DND-41 (cell line): ENCODE results near the gene C21orf91.

Experiments used
- ATAC-seq: fragments of 200-7000 bp; cut with Tn5 transposase; 3 replicates; pipeline ENCODE4 v1.9.1; 2021; ENCODE audit warnings: low read depth; ENCODE audit not compliant: insufficient read depth
- DNase-seq: peaks from one replicate; pipeline ENCODE4 v3.0.0-alpha.2; 2020
- H2AFZ ChIP-seq: 2 replicates; pipeline ENCODE4 v1.6.0; 2012; ENCODE audit warnings: low read depth, low read length
- H3K27ac ChIP-seq: 2 replicates; pipeline ENCODE4 v1.5.1; 2012; ENCODE audit warnings: low read length, inconsistent platforms
- H3K27me3 ChIP-seq: fragments of 200-600 bp; sonication (generic); 2 replicates; pipeline ENCODE4 v1.6.0; 2012; ENCODE audit warnings: low read length, mild to moderate bottlenecking, inconsistent platforms; ENCODE audit not compliant: insufficient read depth, poor library complexity
- H3K36me3 ChIP-seq: 2 replicates; pipeline ENCODE4 v1.5.1; 2012; ENCODE audit warnings: low read length, inconsistent platforms; ENCODE audit not compliant: insufficient read depth
- H3K4me1 ChIP-seq: 2 replicates; pipeline ENCODE4 v1.5.1; 2012; ENCODE audit warnings: mild to moderate bottlenecking, low read length; ENCODE audit not compliant: insufficient read depth
- H3K4me2 ChIP-seq: 2 replicates; pipeline ENCODE4 v1.6.0; 2012; ENCODE audit warnings: mild to moderate bottlenecking, moderate library complexity, low read length, inconsistent platforms; ENCODE audit not compliant: insufficient read depth
- H3K4me3 ChIP-seq, 2 experiments: fragments of 200-600 bp in 1 of 2; shearing (Covaris generic) in 1 of 2; 2 replicates each; pipeline ENCODE4 v1.5.1; 2012 to 2016; ENCODE audit warnings: inconsistent platforms in 2 of 2, low read length in 2 of 2, mild to moderate bottlenecking in 2 of 2, low read depth in 1 of 2, moderate library complexity in 1 of 2
- H3K79me2 ChIP-seq: 2 replicates; pipeline ENCODE4 v1.6.0; 2012; ENCODE audit warnings: low read length, inconsistent platforms; ENCODE audit not compliant: insufficient read depth
- H3K9ac ChIP-seq: 2 replicates; pipeline ENCODE4 v1.6.0; 2012; ENCODE audit warnings: low read depth, mild to moderate bottlenecking, inconsistent platforms, low read length, moderate library complexity
- H3K9me3 ChIP-seq: 2 replicates; pipeline ENCODE4 v1.5.1; 2012; ENCODE audit warnings: low read length, moderate library complexity, mild to moderate bottlenecking, inconsistent platforms; ENCODE audit not compliant: insufficient read depth, severe bottlenecking
- H4K20me1 ChIP-seq: 2 replicates; pipeline ENCODE4 v1.6.0; 2012; ENCODE audit warnings: low read length; ENCODE audit not compliant: insufficient read depth
- EZH2 ChIP-seq: IDR thresholded peaks from 3 replicates; pipeline ENCODE4 v1.6.1; 2012; ENCODE audit warnings: borderline replicate concordance, low read depth, mild to moderate bottlenecking, moderate library complexity, low read length, inconsistent platforms; ENCODE audit not compliant: severe bottlenecking
- TF ChIP-seq, protein P1 (sequence below): IDR thresholded peaks from 2 replicates; pipeline ENCODE4 v1.5.1; 2012; ENCODE audit warnings: borderline replicate concordance, low read length, moderate library complexity, mild to moderate bottlenecking; ENCODE audit not compliant: poor library complexity, severe bottlenecking; ENCODE audit errors: extremely low read depth

Gene C21orf91

DNA sequence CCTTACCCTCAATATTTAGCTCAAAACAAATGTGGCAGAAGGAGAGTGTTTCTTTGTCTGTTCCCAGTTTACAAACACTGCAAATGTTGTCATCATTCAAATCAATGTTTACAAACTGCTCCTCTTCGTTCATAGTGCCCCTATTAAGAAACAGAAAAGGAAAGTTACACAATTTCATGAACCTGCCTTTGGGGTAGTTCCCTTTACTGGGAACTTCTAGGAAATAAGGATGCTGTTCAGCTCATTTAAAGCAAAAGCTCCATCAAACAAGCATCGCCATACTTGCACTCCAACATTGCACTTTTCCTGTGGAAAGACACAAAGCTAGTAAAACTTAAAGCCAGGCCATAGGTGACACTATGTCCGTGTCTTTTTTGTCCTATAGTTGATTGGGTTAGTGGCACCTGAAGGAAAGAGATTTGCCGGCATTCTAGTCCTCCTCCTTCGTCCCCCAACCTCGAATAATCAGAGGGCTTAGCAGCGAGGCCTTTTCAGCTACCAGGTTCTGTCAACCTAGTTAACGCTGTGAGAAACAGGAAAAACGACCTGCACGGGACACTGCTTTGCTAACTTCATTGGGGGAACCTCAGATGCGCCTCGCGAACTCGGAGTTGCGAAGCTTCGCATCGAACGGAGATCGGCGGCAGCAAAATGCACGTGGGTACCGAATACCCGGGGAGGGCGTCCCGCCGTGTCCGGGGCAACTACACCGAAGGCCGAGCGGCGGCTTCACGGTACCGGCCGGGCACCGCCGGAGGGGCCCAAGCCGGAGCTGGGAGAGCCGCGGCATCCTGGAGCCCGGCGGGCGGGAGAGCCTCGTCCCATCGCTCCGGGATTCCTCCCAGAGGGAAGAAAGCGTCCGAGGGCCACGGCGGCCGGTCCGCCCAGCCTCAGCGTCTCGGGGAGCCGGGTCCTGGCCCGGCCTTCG is 706 bp downstream of the C21orf91 start:
- ATAC-seq (peak; percentile 30), DNase-seq (peak; percentile 56)
- Histone ChIP-seq H2AFZ (peak overlapping the region; percentile 100), H3K9ac (peak overlapping the region; percentile 91), H3K4me3 (peak overlapping the region; percentile 78 to 89), H3K4me2 (peak overlapping the region; percentile 83), H3K27ac (peak overlapping the region; percentile 97), H4K20me1 (no peaks in the 10 kb centered on the region), H3K27me3 (no peaks in the 10 kb centered on the region), H3K4me1 (peaks cover 32% of the 10 kb centered on the region), H3K79me2 (peaks cover 24% of the 10 kb centered on the region), H3K9me3 (no peaks in the 10 kb centered on the region), H3K36me3 (peaks cover 22% of the 10 kb centered on the region)
- TF ChIP-seq, protein P1, sequence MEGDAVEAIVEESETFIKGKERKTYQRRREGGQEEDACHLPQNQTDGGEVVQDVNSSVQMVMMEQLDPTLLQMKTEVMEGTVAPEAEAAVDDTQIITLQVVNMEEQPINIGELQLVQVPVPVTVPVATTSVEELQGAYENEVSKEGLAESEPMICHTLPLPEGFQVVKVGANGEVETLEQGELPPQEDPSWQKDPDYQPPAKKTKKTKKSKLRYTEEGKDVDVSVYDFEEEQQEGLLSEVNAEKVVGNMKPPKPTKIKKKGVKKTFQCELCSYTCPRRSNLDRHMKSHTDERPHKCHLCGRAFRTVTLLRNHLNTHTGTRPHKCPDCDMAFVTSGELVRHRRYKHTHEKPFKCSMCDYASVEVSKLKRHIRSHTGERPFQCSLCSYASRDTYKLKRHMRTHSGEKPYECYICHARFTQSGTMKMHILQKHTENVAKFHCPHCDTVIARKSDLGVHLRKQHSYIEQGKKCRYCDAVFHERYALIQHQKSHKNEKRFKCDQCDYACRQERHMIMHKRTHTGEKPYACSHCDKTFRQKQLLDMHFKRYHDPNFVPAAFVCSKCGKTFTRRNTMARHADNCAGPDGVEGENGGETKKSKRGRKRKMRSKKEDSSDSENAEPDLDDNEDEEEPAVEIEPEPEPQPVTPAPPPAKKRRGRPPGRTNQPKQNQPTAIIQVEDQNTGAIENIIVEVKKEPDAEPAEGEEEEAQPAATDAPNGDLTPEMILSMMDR = no peak
- TF ChIP-seq EZH2 = no peak

DNA sequence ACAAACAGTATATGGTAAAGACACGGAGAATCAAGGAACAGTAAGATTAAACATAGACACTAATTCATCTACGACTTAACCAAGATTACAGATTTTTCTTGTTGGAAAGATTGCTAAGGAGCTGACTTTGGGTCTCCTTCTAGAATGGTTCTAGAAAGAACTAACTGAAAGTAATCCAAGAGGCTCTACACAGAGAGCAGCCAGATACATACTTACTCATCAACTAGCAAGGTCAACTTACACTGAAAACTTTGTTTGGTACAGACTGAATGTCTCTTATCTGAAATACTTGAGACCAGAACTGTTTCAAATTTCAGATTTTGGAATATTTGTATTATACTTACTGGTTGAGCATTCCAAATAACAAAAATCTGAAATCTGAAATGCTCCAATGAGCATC is 5.8 kb downstream of the C21orf91 start:
- Histone ChIP-seq H2AFZ (no peak overlapping the region), H3K27me3 (no peaks in the 10 kb centered on the region), H3K36me3 (peaks cover 72% of the 10 kb centered on the region), H3K27ac (no peak overlapping the region), H3K4me1 (peaks cover 20% of the 10 kb centered on the region), H3K9me3 (peaks cover 18% of the 10 kb centered on the region), H3K79me2 (peaks cover 20% of the 10 kb centered on the region), H3K4me3 (no peak overlapping the region), H3K9ac (no peak overlapping the region), H3K4me2 (no peak overlapping the region), H4K20me1 (no peaks in the 10 kb centered on the region)
- ATAC-seq (no peak), DNase-seq (no peak)
- TF ChIP-seq, protein P1 = no peak
- no peak for TF ChIP-seq EZH2

DNA sequence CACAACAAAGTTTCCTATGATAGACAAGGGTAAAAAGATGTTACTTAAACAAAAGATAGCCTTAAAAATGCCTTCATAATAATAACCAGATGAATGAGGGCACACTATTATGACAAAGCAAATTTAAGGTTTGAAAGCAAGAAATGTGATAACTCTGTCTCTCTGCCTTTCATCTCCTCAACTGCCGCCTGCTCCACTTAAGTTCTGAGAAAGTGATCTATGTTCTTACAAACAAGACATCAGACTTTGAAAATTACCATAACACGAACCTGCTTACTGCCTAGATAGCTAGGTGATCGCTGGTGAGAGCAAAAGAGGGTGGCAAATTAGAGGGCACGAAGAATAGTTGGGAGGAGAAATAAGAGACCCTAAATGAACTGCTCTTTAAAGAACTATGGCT is 13.2 kb downstream of the C21orf91 start:
- Histone ChIP-seq H3K4me1 (no peaks in the 10 kb centered on the region), H3K79me2 (peaks cover 7% of the 10 kb centered on the region), H3K9ac (no peak overlapping the region), H3K9me3 (peaks cover 25% of the 10 kb centered on the region), H3K36me3 (peaks cover 46% of the 10 kb centered on the region), H3K4me3 (no peak overlapping the region), H2AFZ (no peak overlapping the region), H3K27ac (no peak overlapping the region), H3K4me2 (no peak overlapping the region), H3K27me3 (no peaks in the 10 kb centered on the region), H4K20me1 (peaks cover 5% of the 10 kb centered on the region; the same call in 1 of the 2 replicates)
- no peak for ATAC-seq
- TF ChIP-seq EZH2 = no peak
- TF ChIP-seq, protein P1 = no peak
- DNase-seq = no peak
